ENCODE measurements around the gene MPND.

Gene MPND

DNA sequence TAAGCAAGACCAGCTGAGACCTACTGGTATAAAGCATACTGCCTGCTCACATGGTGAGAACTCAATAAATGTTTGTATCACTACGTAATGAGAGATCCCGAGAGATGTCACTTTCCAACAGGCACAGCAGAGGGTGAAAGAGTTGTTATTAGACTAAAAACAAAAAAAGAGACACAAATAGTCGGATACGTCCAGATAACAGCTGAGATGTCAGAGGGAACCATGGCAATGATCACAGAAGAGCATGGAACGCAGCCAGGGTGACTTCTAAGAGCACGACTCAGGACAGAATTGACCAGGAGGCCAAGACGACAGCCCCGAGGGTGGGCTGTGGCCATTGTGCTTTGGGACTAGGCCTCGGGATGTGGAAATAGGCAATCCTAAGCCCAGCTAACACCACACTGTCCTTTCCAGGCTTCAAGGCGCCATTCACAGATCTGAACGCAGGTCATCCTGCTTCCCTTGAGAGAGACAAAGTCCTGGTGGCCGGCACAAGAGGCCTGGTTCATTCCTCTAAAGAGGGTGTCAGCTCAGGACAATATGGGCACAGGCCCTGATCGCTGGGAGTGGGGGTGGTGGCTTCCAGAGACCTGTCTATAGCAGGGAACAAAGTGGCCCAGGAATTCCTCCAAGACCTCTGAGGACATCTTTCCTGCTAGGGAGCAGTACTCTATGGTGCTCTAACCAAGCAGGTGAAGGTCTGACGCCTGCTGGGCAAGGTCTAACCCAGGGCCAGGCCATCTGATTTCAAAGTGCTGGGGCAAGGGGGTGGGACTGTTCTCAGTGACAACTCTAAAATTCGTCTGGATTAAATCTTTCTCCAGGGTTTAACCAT, 53.8 kb downstream of the MPND start:
- H3K27ac ChIP-seq = no peak overlapping the region

DNA sequence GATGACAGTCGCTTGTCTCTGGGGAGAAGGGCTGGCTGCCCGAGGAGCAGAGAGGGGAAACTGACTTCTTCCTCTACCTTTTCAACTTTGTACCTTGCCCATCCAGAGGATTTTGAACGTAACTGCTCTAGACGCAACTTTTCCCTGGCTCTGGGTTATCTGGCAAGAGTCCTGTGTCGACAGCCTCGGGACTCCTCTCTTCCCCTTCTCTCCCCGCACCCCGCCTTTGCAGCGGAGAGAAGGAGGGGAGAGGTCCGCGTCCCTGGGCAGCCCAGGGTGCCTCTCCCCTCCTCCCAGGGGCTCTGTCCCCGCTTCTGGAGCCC, 56.4 kb downstream of the MPND start:
- H3K27ac ChIP-seq = peak overlapping the region; percentile 97
- TF ChIP-seq, protein P1, sequence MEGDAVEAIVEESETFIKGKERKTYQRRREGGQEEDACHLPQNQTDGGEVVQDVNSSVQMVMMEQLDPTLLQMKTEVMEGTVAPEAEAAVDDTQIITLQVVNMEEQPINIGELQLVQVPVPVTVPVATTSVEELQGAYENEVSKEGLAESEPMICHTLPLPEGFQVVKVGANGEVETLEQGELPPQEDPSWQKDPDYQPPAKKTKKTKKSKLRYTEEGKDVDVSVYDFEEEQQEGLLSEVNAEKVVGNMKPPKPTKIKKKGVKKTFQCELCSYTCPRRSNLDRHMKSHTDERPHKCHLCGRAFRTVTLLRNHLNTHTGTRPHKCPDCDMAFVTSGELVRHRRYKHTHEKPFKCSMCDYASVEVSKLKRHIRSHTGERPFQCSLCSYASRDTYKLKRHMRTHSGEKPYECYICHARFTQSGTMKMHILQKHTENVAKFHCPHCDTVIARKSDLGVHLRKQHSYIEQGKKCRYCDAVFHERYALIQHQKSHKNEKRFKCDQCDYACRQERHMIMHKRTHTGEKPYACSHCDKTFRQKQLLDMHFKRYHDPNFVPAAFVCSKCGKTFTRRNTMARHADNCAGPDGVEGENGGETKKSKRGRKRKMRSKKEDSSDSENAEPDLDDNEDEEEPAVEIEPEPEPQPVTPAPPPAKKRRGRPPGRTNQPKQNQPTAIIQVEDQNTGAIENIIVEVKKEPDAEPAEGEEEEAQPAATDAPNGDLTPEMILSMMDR (conservative IDR thresholded peaks at IDR 0.05) = no peak
- no peak for TF ChIP-seq ZFX (IDR thresholded peaks at IDR 0.05)

More for the DNA sequence above, 53.8 kb downstream of the MPND start:
- no peak for TF ChIP-seq ZFX (IDR thresholded peaks at IDR 0.05)
- TF ChIP-seq, protein P1 (conservative IDR thresholded peaks at IDR 0.05) = no peak

DNA sequence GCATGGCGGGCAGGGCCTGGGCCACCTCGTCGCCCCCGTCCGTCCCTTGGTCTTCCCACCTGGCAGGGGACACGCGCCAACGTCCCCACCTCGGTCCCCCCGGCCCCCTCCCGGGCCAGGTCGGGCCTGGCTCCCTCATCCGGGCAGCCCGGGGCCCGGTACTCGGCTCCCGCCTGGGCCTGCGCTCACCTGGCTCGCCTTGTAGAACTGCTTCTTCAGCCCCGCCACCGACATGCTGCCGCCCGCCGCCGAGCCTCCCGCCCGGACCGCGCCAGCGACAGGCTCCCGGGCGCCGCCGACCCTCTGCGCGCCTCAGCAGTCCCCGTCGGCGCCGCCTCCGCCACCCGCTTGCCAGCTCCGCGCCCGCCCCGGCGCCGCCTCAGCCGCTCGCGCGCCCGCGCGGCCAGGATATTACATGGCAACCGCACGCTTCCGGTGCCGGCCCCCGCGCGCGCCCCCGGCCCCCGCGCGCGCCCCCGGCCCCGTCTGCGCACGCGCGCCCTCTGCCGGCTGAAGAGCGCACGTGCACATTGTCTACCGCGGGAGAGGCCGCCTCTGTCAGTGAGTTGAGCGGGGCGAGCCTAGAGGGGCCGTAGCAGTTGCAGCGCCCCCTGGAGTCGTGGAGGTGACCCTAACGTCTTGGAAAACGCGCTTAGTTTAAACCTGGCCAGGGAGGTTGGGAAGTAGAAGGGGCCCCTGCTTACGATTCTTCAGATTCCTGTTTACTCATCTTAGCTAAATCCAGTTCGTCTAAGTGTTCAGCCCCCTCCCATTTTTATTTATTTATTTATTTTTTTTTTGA, 57.0 kb downstream of the MPND start, which contains the start of gene SH3GL1:
TSS of gene SH3GL1 (minus strand) at position 413 of the 802 bp plus-strand sequence. CDS start at position 234, 179 bp downstream.
- peak within 1 kb of the TSS; percentile 97 for H3K27ac ChIP-seq
- TF ChIP-seq ZFX (IDR thresholded peaks at IDR 0.05) = peak; percentile 96
- TF ChIP-seq, protein P1 (conservative IDR thresholded peaks at IDR 0.05) = peak; percentile 100

DNA sequence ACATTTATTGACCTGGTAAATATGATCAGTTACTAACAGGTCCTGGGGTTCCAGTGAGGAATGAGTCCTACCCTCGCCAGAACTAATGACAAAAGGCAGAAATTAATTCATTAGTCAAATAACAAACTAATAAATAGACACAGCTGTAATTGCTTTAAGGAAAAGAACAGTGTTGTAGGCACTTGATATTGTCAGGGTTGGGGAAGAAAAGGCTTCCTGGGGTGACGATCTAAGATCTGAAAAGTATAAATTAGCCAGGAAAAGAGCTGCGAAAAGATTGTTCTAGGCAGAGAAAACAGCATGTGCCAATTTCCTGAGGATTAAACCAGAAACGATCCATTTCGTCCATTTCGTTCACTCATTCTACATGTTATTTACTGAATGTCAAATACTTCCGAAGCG, 58.4 kb downstream of the MPND start:
- peak overlapping the region; percentile 93 for H3K27ac ChIP-seq
- no peak for TF ChIP-seq ZFX (IDR thresholded peaks at IDR 0.05)
- TF ChIP-seq, protein P1 (conservative IDR thresholded peaks at IDR 0.05) = no peak

DNA sequence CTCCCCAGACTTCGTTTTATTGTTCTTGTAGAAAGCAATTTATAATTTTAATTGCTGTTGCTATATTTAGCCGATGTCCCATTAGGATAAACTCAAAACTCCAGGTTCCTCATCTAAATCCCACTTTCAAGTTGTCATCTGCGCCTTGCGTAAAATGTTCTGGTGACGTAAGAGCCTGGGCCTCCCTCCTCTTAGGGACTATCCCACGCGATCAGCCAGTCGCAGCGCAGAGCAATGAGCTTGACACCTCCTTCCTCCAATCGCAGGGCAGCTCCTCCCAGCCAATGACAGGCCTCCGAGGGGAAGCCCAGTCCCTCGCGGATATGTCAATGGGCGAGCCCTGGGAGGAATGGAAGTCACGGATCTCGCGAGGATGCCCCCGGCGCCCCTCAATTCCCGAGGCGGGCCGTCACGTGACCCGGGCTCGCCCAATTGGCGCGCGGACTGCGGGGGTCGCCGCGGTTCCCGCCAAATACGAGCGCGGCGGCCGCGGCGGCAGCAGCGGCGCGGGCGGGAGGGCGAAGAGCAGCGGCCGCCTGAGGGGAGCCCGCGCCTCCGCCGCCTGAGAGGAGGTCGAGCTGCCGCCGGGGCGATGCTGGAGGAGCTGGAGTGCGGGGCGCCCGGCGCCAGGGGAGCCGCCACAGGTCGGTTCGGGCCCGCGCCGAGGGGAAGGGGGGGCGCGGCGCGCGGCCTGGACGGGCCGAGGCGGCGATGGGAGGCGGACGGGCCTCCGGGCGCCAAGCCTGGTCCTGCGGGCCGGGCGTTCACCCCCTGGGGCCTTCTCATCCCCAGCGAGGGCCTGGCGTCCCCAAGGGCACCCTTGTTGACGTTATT, 59.0 kb downstream of the MPND start, which contains the start of gene CHAF1A:
TSS of gene CHAF1A (plus strand) at position 470 of the 834 bp plus-strand sequence. CDS start at position 593, 123 bp downstream.
- H3K27ac ChIP-seq = peak within 1 kb of the TSS; percentile 93
- TF ChIP-seq ZFX (IDR thresholded peaks at IDR 0.05) = peak; percentile 94
- TF ChIP-seq, protein P1 (conservative IDR thresholded peaks at IDR 0.05) = no peak

DNA sequence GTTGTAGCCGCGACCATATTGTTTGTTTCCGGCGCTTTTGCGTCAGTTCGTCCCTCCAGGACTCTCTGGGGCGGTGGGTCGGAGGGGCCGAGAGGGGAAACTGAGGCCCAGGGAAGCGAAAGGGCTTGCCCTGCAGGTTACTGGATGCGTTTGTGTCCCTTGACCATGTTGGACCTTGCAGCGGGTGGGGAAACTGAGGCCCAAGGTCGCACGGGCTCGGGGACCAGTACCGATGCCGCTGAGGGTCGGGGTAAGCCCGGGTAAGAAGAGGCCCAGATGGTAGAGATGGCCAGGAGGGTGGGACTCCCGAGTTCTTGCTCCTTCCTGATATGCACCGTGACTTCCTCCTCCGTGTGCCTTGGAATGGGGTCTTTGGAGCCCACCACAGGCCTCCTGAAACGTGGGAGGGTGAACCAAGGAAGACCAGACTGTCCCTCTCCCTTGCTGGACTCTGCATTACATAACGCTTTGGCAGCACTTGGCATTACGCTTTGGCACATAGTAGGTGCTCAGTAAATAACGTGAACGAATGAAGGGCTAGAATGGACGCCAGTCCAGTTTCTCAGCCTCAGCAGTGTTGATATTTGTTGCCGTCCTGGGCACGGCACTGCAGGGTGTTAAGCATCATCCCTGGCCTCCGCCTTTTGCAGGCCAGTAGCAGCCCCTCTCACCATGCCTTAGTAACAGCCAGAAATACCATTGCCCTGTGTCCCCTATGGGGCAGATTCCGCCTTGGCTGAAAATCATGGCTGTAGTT, 59.8 kb downstream of the MPND start:
- peak overlapping the region; percentile 93 for H3K27ac ChIP-seq
- TF ChIP-seq ZFX (IDR thresholded peaks at IDR 0.05) = peak; percentile 63
- TF ChIP-seq, protein P1 (conservative IDR thresholded peaks at IDR 0.05) = no peak
